Endothelial cell of umbilical vein (primary cell): Measurements from ENCODE around the gene GFI1B. TPM values are rescaled to one million over a fixed set of nuclear protein-coding genes. Genes with fewer than 3 reads are reported as not detected.

ENCODE experiments used
- microRNA-seq: library from miRNA; unstranded; fragments of <30 nt; microRNA quantifications from one replicate; pipeline ENCODE4 v1.2.0, GENCODE V29; 2021; ENCODE audit warnings: borderline number of aligned reads, borderline replicate concordance
- polyA plus RNA-seq, 4 experiments: library from polyadenylated mRNA; depleted of rRNA in 3 of 4; stranded (reverse) in 3 of 4; unstranded in 1 of 4; fragments of >200 nt; gene quantifications; 2 replicates each; pipeline versions ENCODE4 v1.2.1 to v1.2.3, GENCODE V29; 2011 to 2012; ENCODE audit warnings: missing spikeins in 1 of 4
- small RNA-seq: library from RNA; depleted of rRNA; stranded (forward); fragments of <200 nt; gene quantifications from one replicate; pipeline ENCODE3, GENCODE V24; 2012; ENCODE audit warnings: low replicate concordance, low read depth; ENCODE audit not compliant: insufficient read depth, insufficient read length
- total RNA-seq: library from RNA; stranded (reverse); gene quantifications from 2 replicates; pipeline ENCODE4 v1.2.3, GENCODE V29; 2021

Gene GFI1B
- total and polyA plus RNA-seq, 2 donors (not counting 3 experiments of a cell fraction or from before 2014, with no cell fraction given): 0.04 TPM; not detected in 1

Small RNAs within 50 kb of the gene (microRNA-seq; reads per million reads assigned to microRNA genes)
- gene MIR548AW: not detected

Small RNAs within 50 kb of the gene (small RNA-seq; reads per million reads assigned to genes)
- gene AL593851.1 (not detected), gene MIR548AW (not detected), gene RNU7-21P (not detected)

Other genes with a start within 250 kb of the GFI1B start
- 0.32 TPM in 1 of 2 replicates, not detected in the other for gene AK8, start 100.4 kb upstream of the GFI1B start, total RNA-seq
- 0.05 and 0.06 TPM in 2 replicates for gene AK8, start 100.4 kb upstream of the GFI1B start, polyA plus RNA-seq
- 3.6 and 4.7 TPM in 2 replicates for gene SPACA9, start 99.8 kb upstream of the GFI1B start, total RNA-seq
- 2.6 and 3.3 TPM in 2 replicates for gene SPACA9, start 99.8 kb upstream of the GFI1B start, polyA plus RNA-seq
- 47.6 and 51.2 TPM in 2 replicates for gene TSC1, start 34.1 kb upstream of the GFI1B start, total RNA-seq
- 43.9 and 45.3 TPM in 2 replicates for gene TSC1, start 34.1 kb upstream of the GFI1B start, polyA plus RNA-seq
- gene GTF3C5, start 52.3 kb downstream of the GFI1B start, total RNA-seq: 65.6 and 66.6 TPM in 2 replicates
- gene GTF3C5, start 52.3 kb downstream of the GFI1B start, polyA plus RNA-seq: 72.9 and 73.8 TPM in 2 replicates
- gene CEL, start 83.3 kb downstream of the GFI1B start, total RNA-seq: 1.1 and 1.9 TPM in 2 replicates
- gene CEL, start 83.3 kb downstream of the GFI1B start, polyA plus RNA-seq: 0.81 and 0.92 TPM in 2 replicates
- gene RALGDS, start 142.5 kb downstream of the GFI1B start, total RNA-seq: 41.4 and 43.1 TPM in 2 replicates
- gene RALGDS, start 142.5 kb downstream of the GFI1B start, polyA plus RNA-seq: 60.0 and 72.2 TPM in 2 replicates
- gene GBGT1, start 185.2 kb downstream of the GFI1B start, total RNA-seq: 28.7 and 35.6 TPM in 2 replicates
- gene GBGT1, start 185.2 kb downstream of the GFI1B start, polyA plus RNA-seq: 56.3 and 68.8 TPM in 2 replicates
- not detected in 2 replicates for gene OBP2B, start 230.6 kb downstream of the GFI1B start, total RNA-seq
- gene OBP2B, start 230.6 kb downstream of the GFI1B start, polyA plus RNA-seq: not detected in 2 replicates